ENCODE results near the gene SGPP2. TPM values are rescaled to one million over a fixed set of nuclear protein-coding genes. Genes with fewer than 3 reads are reported as not detected.

SGPP2 gene
- total RNA-seq, 2 donors from 2014 or later: 4.0 to 4.9 TPM

DNA sequence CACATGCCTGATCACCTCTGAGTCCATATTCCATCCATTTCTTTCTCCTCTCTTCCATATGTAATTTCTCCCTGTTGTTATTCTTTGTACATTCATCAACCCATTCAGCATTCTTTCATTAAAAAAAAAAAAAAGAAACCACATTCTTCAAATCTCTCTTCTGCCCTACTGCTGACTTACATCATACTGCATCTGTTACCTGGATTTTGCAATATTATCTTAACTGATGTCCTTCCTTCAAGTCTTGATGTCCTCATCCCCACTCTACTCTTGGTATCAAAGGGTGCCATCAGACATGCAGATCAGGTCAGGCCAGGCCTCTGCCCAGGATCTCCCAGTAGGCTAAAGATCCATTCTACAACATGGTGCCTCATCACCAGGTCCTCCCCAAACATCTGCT, 90.6 kb downstream of the SGPP2 start:
- ATAC-seq: no peak
- H3K27me3 ChIP-seq: no peaks in the 10 kb centered on the region
- DNase-seq: no peak
- no peaks in the 10 kb centered on the region for H3K4me1 ChIP-seq
- H3K27ac ChIP-seq: no peak overlapping the region
- H3K4me3 ChIP-seq: no peak overlapping the region
- H3K9me3 ChIP-seq: no peaks in the 10 kb centered on the region
- TF ChIP-seq POLR2A (IDR thresholded peaks at IDR 0.05): no peak
- TF ChIP-seq, protein P1, sequence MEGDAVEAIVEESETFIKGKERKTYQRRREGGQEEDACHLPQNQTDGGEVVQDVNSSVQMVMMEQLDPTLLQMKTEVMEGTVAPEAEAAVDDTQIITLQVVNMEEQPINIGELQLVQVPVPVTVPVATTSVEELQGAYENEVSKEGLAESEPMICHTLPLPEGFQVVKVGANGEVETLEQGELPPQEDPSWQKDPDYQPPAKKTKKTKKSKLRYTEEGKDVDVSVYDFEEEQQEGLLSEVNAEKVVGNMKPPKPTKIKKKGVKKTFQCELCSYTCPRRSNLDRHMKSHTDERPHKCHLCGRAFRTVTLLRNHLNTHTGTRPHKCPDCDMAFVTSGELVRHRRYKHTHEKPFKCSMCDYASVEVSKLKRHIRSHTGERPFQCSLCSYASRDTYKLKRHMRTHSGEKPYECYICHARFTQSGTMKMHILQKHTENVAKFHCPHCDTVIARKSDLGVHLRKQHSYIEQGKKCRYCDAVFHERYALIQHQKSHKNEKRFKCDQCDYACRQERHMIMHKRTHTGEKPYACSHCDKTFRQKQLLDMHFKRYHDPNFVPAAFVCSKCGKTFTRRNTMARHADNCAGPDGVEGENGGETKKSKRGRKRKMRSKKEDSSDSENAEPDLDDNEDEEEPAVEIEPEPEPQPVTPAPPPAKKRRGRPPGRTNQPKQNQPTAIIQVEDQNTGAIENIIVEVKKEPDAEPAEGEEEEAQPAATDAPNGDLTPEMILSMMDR (IDR thresholded peaks at IDR 0.05): no peak
- intact Hi-C loops (cut with DNase I): no loop called here
- H3K36me3 ChIP-seq (replicated peaks in 1 of 2; ENCODE audit: insufficient read depth in 1 of 2, low read depth in 2 of 2): no peaks in the 10 kb centered on the region

DNA sequence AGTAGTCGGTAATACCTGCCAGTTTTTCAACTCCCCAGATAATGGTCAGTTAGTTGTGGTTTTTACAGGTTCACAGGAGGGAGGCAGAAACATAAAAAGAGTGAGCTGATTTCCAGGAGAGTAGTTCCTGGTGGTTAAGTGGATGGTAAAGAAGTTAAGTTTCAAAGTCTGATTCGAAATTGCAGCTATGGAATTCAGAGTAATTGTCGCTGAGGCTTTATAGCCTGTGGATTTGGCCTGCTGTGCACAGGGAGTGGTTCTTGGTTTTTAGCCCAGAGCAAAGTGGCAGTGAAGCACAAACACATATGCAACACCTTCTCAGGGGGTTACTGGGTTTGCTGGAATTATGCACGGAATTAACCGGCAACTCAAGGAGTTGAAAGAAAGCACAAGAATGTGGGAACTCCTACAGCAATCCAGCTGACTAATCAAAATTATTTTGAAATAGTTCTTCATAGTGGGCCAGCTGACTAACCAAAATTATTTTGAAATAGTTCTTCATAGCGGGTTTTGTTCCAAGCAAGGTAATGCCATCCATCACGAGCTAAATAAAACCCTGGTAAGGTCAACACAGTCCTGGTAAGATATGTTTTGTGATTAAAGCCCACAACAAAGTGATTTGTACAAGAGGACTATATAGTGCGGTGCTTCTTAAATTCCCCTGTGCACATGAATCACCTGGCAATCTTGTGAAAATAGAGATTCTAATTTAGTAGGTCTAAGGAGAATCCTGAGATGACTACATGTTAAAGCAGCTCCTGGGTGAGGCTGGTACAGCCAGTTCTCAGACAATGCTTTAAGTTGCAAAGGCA, 94.4 kb downstream of the SGPP2 start:
- Histone ChIP-seq H3K9me3 (no peaks in the 10 kb centered on the region), H3K4me1 (no peaks in the 10 kb centered on the region), H3K27me3 (no peaks in the 10 kb centered on the region), H3K4me3 (no peak overlapping the region), H3K27ac (no peak overlapping the region), H3K36me3 (replicated peaks in 1 of 2; ENCODE audit: insufficient read depth in 1 of 2, low read depth in 2 of 2) (no peaks in the 10 kb centered on the region)
- TF ChIP-seq, protein P1 (IDR thresholded peaks at IDR 0.05): no peak
- TF ChIP-seq POLR2A (IDR thresholded peaks at IDR 0.05): no peak
- DNase-seq (peak in 1 of 4 donors; percentile 4), ATAC-seq (no peak)
- intact Hi-C loops (cut with DNase I): no loop called here
- WGBS, 2 donors: 40 to 46% methylated on average over 8 of the region's 8 CpGs

DNA sequence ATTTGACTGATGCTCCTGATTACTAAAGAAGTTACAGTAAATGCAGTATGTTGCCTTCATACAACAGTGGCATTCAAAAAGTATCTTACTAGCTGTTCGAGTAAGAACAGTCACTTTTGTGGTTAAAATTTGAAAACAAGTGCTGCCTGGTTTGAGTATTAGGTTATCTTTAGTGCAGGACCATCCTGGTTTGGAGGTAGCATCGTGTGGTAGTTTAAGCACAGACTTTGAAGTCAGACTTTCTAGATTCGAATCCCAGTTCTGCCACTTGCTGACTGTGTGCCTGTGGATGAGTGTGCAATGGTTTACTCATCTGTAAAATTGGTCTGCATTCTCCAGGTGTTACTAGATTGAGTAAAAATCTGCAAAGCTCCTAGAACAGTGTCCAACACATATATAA, 96.8 kb downstream of the SGPP2 start:
- intact Hi-C loops (cut with DNase I): no loop called here
- no peak for DNase-seq
- H3K27ac ChIP-seq: no peak overlapping the region
- no peak for ATAC-seq
- H3K9me3 ChIP-seq: no peaks in the 10 kb centered on the region
- WGBS, 2 donors: 48 to 61% methylated on average over 3 of the region's 3 CpGs
- TF ChIP-seq, protein P1 (IDR thresholded peaks at IDR 0.05): no peak
- no peak for TF ChIP-seq POLR2A (IDR thresholded peaks at IDR 0.05)
- H3K4me3 ChIP-seq: no peak overlapping the region
- no peaks in the 10 kb centered on the region for H3K27me3 ChIP-seq
- no peaks in the 10 kb centered on the region for H3K4me1 ChIP-seq
- no peaks in the 10 kb centered on the region for H3K36me3 ChIP-seq (replicated peaks in 1 of 2; ENCODE audit: insufficient read depth in 1 of 2, low read depth in 2 of 2)

DNA sequence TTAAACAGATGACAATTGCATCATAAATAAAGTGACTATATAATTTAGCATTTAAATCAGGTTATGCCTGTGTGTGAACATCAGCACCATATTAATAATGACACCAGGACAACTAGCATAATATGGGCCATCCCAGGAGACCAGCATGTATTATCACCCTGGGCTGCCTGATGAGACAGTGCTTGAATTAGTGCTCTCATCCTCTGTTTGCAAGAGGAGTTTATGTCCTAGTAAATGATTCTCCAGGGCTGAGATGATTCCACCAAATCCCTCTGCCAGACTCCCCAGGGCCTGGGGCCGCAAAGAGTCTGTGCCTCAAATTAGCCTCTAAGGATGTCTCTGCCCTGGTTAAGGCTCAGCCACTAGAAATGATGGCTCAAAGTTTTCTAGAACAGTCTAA, 97.7 kb downstream of the SGPP2 start:
- ATAC-seq (no peak), DNase-seq (no peak)
- Histone ChIP-seq H3K27me3 (no peaks in the 10 kb centered on the region), H3K9me3 (no peaks in the 10 kb centered on the region), H3K36me3 (replicated peaks in 1 of 2; ENCODE audit: insufficient read depth in 1 of 2, low read depth in 2 of 2) (no peaks in the 10 kb centered on the region), H3K4me3 (no peak overlapping the region), H3K27ac (no peak overlapping the region), H3K4me1 (no peaks in the 10 kb centered on the region)
- WGBS, 2 donors: 30 to 100% methylated on average over 1 of the region's 1 CpG
- TF ChIP-seq, protein P1 (IDR thresholded peaks at IDR 0.05): no peak
- no peak for TF ChIP-seq POLR2A (IDR thresholded peaks at IDR 0.05)
- intact Hi-C loops (cut with DNase I): no loop called here
